IPS-20b (cell line): Measurements from ENCODE around the gene BECN2.

Experiments
- H3K27ac ChIP-seq: one replicate; pipeline ENCODE4 v1.5.1; 2013; ENCODE audit warnings: low read length
- H3K27me3 ChIP-seq: 2 replicates; pipeline ENCODE4 v1.6.1; 2013; ENCODE audit warnings: mild to moderate bottlenecking, low read length, inconsistent platforms; ENCODE audit not compliant: insufficient read depth
- H3K36me3 ChIP-seq: 2 replicates; pipeline ENCODE4 v1.6.1; 2013; ENCODE audit warnings: low read depth, mild to moderate bottlenecking, inconsistent platforms, low read length, moderate library complexity; ENCODE audit not compliant: insufficient read depth
- H3K4me1 ChIP-seq: 2 replicates; pipeline ENCODE4 v1.6.1; 2013; ENCODE audit warnings: mild to moderate bottlenecking, control low read depth, inconsistent platforms, low read length, moderate library complexity; ENCODE audit not compliant: insufficient read depth
- H3K4me3 ChIP-seq: 2 replicates; pipeline ENCODE4 v1.5.1; 2013; ENCODE audit warnings: mild to moderate bottlenecking, low read length, inconsistent platforms
- H3K9ac ChIP-seq: 2 replicates; pipeline ENCODE4 v1.6.1; 2013; ENCODE audit warnings: low read depth, mild to moderate bottlenecking, inconsistent platforms, low read length, moderate library complexity
- H3K9me3 ChIP-seq: 2 replicates; pipeline ENCODE4 v1.6.1; 2013; ENCODE audit warnings: mild to moderate bottlenecking, low read depth, low read length, inconsistent platforms; ENCODE audit not compliant: insufficient read depth

The BECN2 gene, protein sequence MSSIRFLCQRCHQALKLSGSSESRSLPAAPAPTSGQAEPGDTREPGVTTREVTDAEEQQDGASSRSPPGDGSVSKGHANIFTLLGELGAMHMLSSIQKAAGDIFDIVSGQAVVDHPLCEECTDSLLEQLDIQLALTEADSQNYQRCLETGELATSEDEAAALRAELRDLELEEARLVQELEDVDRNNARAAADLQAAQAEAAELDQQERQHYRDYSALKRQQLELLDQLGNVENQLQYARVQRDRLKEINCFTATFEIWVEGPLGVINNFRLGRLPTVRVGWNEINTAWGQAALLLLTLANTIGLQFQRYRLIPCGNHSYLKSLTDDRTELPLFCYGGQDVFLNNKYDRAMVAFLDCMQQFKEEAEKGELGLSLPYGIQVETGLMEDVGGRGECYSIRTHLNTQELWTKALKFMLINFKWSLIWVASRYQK

DNA sequence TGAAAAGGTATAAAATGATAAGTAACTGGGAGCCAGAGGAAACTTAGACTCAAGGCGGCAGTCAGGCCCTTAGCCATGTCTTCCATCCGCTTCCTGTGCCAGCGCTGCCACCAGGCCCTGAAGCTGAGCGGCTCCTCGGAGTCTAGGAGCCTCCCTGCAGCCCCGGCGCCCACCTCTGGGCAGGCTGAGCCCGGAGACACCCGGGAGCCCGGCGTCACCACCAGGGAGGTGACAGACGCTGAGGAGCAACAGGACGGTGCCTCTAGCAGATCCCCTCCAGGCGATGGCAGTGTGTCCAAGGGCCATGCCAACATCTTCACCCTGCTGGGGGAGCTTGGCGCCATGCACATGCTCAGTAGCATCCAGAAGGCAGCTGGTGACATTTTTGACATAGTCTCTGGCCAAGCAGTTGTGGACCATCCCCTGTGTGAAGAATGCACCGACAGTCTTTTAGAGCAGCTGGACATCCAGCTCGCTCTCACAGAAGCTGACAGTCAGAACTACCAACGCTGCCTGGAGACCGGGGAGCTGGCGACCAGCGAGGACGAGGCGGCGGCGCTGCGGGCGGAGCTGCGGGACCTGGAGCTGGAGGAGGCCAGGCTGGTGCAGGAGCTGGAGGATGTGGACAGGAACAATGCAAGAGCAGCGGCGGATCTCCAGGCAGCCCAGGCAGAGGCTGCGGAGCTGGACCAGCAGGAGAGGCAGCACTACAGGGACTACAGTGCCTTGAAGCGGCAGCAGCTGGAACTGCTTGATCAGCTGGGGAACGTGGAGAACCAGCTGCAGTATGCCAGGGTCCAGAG is at the start of gene BECN2:
TSS of gene BECN2 (plus strand) at position 76 of the 803 bp plus-strand sequence. CDS start at position 76, 0 bp downstream.
- Histone ChIP-seq H3K4me1 (no peaks in the 10 kb centered on the region), H3K36me3 (no peaks in the 10 kb centered on the region), H3K9me3 (no peaks in the 10 kb centered on the region), H3K9ac (no peak within 1 kb of the TSS), H3K27ac (no peak within 1 kb of the TSS), H3K27me3 (no peaks in the 10 kb centered on the region), H3K4me3 (no peak within 1 kb of the TSS)

DNA sequence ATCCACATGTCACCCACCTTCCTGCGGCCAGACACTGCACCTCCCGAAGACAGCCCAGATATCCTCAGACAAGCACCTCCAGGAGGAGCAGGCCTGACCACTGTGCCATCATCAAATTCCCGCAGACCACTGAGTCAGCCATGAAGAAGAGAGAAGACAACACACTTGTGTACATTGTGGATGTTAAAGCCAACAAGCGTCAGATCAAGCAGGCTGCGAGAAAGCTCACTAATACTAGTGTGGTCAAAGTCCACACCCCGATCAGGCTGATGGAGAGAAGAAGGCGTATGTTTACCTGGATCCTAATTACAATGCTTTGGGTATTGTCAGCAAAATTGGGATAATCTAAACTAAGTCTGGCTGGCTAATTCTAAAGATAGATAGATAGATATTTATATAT is 41.4 kb upstream of the BECN2 start:
- H3K9ac ChIP-seq = no peak overlapping the region
- H3K27me3 ChIP-seq = no peaks in the 10 kb centered on the region
- H3K27ac ChIP-seq = no peak overlapping the region
- no peaks in the 10 kb centered on the region for H3K9me3 ChIP-seq
- no peaks in the 10 kb centered on the region for H3K4me1 ChIP-seq
- no peaks in the 10 kb centered on the region for H3K36me3 ChIP-seq
- no peak overlapping the region for H3K4me3 ChIP-seq

DNA sequence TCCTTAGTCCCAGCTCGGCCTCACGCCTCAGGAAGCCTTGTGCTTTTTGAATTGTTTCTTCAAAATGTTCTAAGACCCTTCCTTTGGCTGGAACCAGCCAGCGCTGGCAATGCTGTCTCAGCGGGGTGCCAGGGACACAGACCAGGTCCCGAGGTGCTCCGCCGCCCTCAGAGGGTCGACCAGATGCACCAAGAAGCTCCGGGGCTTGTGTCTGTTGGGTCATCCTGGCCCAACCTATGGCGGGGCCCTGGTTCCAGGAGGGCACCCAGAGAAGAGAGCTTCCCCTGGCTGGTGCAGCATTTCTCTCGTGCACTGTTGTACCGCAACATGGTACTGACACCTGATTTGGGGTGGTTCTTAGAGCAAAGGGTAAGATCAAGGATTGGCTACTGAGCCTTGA is 40.1 kb upstream of the BECN2 start:
- Histone ChIP-seq H3K4me3 (no peak overlapping the region), H3K36me3 (no peaks in the 10 kb centered on the region), H3K4me1 (no peaks in the 10 kb centered on the region), H3K9me3 (no peaks in the 10 kb centered on the region), H3K9ac (no peak overlapping the region), H3K27me3 (no peaks in the 10 kb centered on the region), H3K27ac (no peak overlapping the region)

DNA sequence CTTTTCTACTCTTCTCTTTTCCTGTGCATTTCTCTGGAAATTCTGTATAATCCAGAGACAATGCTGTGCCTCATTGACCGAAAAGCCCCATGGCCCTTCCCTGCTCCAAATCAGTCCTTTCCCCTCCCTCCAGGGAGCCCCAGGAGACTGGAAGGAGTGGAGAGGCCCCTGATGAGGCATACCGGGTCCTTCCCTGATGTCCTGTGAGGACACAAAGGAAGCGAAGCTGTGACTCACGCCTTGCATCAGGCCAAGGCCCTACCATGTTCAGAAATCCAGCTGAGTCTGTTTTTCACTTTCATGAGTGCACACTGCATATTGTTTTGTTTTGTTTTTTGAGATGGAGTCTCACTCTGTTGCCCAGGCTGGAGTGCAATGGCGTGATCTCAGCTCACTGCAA is 38.7 kb upstream of the BECN2 start:
- H3K4me1 ChIP-seq = no peaks in the 10 kb centered on the region
- no peaks in the 10 kb centered on the region for H3K27me3 ChIP-seq
- no peaks in the 10 kb centered on the region for H3K36me3 ChIP-seq
- no peak overlapping the region for H3K27ac ChIP-seq
- no peaks in the 10 kb centered on the region for H3K9me3 ChIP-seq
- no peak overlapping the region for H3K4me3 ChIP-seq
- H3K9ac ChIP-seq = no peak overlapping the region

DNA sequence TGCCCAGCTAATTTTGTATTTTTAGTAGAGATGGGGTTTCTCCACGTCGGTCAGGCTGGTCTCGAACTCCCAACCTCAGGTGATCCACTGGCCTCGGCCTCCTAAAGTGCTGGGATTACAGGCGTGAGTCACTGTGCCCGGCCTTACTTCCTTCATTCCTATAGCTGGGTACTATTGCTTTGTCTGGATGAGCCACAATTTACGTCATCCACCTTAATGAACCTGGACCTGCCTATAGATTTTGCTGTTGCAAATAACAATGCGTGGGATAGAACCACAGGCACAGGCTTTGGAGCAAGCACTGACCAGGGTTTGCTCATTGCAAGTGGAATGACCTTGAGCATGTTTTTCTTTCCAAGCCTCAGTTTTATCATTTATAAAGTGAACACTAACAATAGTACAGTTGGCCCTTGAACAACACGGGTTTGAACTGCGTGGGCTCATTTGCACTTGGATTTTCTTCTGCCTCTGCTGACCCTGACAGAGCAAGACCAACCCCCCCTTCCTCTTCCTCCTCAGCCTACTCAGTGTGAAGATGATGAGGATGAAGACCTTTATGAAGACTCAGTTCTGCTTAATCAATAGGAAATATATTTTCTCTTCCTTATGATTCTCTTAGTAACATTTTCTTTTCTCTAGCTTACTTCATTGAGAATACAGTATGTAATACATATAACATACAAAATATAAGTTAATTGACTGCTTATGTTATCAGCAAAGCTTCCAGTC is 33.3 kb upstream of the BECN2 start:
- Histone ChIP-seq H3K27me3 (no peaks in the 10 kb centered on the region), H3K27ac (no peak overlapping the region), H3K4me3 (no peak overlapping the region), H3K9me3 (no peaks in the 10 kb centered on the region), H3K4me1 (no peaks in the 10 kb centered on the region), H3K9ac (no peak overlapping the region), H3K36me3 (no peaks in the 10 kb centered on the region)

DNA sequence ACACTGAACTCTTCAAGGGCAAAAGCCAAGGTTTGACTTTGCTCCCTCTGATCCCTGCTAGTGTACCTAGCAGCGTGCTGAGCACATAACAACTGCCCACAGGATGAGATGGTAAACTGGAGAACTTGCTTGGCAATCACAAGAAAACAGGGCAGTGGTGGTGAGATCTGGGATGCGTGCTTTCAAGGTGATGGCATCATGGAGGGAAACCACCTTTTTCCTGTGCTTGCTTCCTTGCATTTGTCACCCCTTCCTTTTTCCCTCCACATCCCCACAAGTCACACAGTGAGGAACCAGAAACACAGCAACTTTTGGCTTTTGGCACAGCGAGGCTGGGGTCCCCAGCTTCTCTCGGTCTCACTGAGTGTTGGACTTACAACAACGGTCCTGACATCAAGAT is 31.4 kb upstream of the BECN2 start:
- Histone ChIP-seq H3K36me3 (no peaks in the 10 kb centered on the region), H3K27me3 (no peaks in the 10 kb centered on the region), H3K9me3 (no peaks in the 10 kb centered on the region), H3K4me1 (no peaks in the 10 kb centered on the region), H3K4me3 (no peak overlapping the region), H3K27ac (no peak overlapping the region), H3K9ac (no peak overlapping the region)

DNA sequence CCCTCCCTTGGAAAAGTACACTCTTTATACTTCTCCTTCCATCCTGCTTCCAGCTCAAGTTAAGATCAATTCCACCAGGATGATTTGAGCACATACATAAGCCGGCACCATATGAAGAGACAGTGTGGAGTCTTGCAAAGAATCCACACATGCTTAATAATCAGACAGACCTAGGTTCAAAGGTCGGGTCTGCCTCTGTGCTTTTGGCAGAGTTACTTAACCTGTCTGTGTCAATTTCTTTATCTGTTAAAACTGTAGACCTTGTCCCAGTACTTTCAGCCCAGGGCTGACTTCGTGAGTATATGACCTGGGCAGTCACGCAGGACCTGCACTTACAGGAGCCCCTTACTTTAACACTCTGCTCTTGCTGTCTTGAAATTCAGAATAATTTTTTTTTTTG is 30.2 kb upstream of the BECN2 start:
- Histone ChIP-seq H3K9me3 (no peaks in the 10 kb centered on the region), H3K27ac (no peak overlapping the region), H3K36me3 (no peaks in the 10 kb centered on the region), H3K9ac (no peak overlapping the region), H3K4me1 (no peaks in the 10 kb centered on the region), H3K27me3 (no peaks in the 10 kb centered on the region), H3K4me3 (no peak overlapping the region)

DNA sequence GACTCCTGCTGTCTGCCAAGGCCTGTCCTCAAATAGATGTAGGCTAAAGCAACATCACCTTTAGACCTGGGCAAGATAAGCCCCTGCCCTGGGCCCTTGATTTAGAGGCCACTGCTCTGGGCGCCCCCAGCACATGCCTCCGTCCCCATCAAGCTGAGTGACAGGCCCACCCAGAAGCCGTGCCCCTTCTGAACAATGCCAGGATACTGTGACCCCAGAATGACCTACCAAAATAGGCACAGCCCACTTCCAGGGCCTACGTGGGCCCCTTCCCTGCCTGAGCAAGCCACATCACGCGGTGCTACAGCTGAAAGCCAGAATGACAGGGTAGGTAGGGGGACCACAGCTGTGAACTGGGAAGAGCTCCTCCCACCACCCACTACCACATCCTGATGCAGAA is 24.7 kb upstream of the BECN2 start:
- Histone ChIP-seq H3K36me3 (no peaks in the 10 kb centered on the region), H3K9ac (no peak overlapping the region), H3K9me3 (no peaks in the 10 kb centered on the region), H3K4me3 (no peak overlapping the region), H3K27me3 (no peaks in the 10 kb centered on the region), H3K27ac (no peak overlapping the region), H3K4me1 (peaks cover 8% of the 10 kb centered on the region; the same call in 1 of the 2 replicates)

DNA sequence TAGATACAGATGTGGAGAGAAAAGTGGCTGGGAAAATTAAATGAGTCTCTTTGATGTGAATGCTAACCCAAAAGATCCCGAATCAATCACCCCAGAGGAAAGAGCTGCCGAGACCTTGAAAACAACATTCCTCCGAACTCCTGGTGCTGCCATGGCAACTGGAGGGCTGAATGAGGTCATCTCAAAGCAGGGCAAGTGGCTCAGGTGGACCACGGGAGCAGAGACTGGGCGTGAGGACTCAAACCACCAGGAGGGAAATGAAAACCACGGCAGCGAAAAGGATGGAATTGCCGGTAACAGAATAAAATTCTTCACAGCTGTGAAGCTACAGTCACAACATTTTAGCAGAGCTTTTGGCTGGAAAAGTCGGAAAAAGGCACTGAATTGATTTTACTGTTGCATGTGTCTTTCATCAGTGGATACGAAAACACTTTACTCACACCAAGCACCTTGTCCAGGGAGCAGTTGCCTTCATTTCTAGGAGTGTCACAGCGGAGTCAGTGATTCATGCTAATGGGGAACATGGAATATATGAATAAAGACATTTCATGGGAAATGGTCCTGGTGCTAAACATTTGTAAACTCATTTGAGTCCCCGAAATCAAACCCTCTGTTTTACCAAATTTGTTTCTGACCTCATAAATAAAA is 23.2 kb upstream of the BECN2 start:
- Histone ChIP-seq H3K4me3 (no peak overlapping the region), H3K27ac (no peak overlapping the region), H3K9ac (no peak overlapping the region)

DNA sequence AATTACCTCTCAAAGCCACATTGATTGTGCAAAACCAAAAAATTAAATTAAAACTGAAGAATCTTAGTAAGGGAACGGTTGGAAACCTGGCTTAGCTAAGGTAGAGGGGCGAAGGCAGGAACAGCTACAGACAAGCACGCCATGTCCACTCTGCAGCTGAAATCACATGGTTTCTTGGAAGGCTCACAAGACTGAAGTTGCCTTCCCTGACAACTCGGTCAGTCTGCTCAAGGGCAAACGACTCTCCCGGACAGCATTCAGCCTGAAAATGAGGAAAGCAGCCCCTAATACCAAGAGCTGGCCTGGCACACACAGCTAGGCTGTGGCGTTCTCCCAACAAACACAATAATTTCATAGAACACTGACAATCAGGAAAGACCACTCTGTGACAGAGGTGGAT is 22.7 kb upstream of the BECN2 start:
- peaks cover 8% of the 10 kb centered on the region; the same call in 1 of the 2 replicates for H3K4me1 ChIP-seq
- H3K27ac ChIP-seq = no peak overlapping the region
- peaks cover 4% of the 10 kb centered on the region; the same call in 1 of the 2 replicates for H3K9me3 ChIP-seq
- no peak overlapping the region for H3K9ac ChIP-seq
- no peaks in the 10 kb centered on the region for H3K27me3 ChIP-seq
- no peak overlapping the region for H3K4me3 ChIP-seq
- no peaks in the 10 kb centered on the region for H3K36me3 ChIP-seq

More for the DNA sequence above, 23.2 kb upstream of the BECN2 start:
- H3K9me3 ChIP-seq = peaks cover 4% of the 10 kb centered on the region; the same call in 1 of the 2 replicates
- H3K27me3 ChIP-seq = no peaks in the 10 kb centered on the region
- H3K36me3 ChIP-seq = no peaks in the 10 kb centered on the region
- H3K4me1 ChIP-seq = peaks cover 8% of the 10 kb centered on the region; the same call in 1 of the 2 replicates

DNA sequence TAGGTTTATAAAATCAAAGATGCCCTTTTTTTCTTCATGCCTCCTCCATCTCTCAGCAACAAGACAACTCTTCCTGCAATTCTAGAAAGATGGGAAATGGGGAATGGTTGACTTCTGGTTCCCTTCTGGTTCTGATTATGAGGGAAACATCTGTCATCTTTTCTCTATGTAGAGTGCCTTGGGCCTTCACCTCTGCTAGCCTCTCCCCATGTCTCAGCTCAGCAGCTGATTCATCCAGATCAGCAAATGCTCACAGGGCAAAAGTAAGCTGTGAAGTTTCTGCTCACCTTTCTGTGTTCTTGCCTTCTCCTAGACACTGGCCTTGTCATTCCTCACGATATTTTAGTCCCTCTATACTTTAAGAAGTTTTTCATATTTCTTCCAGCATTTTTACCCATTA is 17.8 kb upstream of the BECN2 start:
- Histone ChIP-seq H3K27ac (no peak overlapping the region), H3K9me3 (peaks cover 4% of the 10 kb centered on the region; the same call in 1 of the 2 replicates), H3K36me3 (no peaks in the 10 kb centered on the region), H3K9ac (no peak overlapping the region), H3K4me1 (peaks cover 3% of the 10 kb centered on the region; the same call in 1 of the 2 replicates), H3K4me3 (no peak overlapping the region), H3K27me3 (no peaks in the 10 kb centered on the region)
